H9 (cell line): ENCODE results near the gene SERPINE2. TPM values are rescaled to one million over a fixed set of nuclear protein-coding genes. Genes with fewer than 3 reads are reported as not detected.

Source experiments
- DNase-seq: peaks from one replicate; pipeline ENCODE4 v3.0.0-alpha.2; 2017
- H2AFZ ChIP-seq: one replicate; pipeline ENCODE4 v1.6.1; 2013; ENCODE audit warnings: mild to moderate bottlenecking, low read length, control low read depth, moderate library complexity
- H2AK5ac ChIP-seq: 2 replicates; pipeline ENCODE4 v1.6.1; 2013; ENCODE audit warnings: low read length, control low read depth, mixed read lengths; ENCODE audit not compliant: insufficient read length
- H2BK120ac ChIP-seq: one replicate; pipeline ENCODE4 v1.6.1; 2013; ENCODE audit warnings: low read depth, mild to moderate bottlenecking, low read length, control low read depth, inconsistent platforms; ENCODE audit not compliant: poor library complexity, severe bottlenecking
- H2BK12ac ChIP-seq: 2 replicates; pipeline ENCODE4 v1.6.1; 2013; ENCODE audit warnings: low read length, control low read depth, mixed read lengths, low read depth; ENCODE audit not compliant: insufficient read length
- H2BK15ac ChIP-seq: 2 replicates; pipeline ENCODE4 v1.6.1; 2013; ENCODE audit warnings: low read depth, low read length, control low read depth
- H2BK20ac ChIP-seq: one replicate; pipeline ENCODE4 v1.6.1; 2013; ENCODE audit warnings: low read depth, mild to moderate bottlenecking, low read length, control low read depth, inconsistent platforms; ENCODE audit not compliant: poor library complexity, severe bottlenecking
- H2BK5ac ChIP-seq: 2 replicates; pipeline ENCODE4 v1.6.1; 2013; ENCODE audit warnings: low read length, control low read depth, mixed read lengths; ENCODE audit not compliant: insufficient read length
- H3K14ac ChIP-seq: 2 replicates; pipeline ENCODE4 v1.6.1; 2013; ENCODE audit warnings: low read length, control low read depth; ENCODE audit not compliant: insufficient read depth
- H3K18ac ChIP-seq: 2 replicates; pipeline ENCODE4 v1.6.1; 2013; ENCODE audit warnings: low read depth, mild to moderate bottlenecking, mixed read lengths, low read length, control low read depth; ENCODE audit not compliant: insufficient read length
- H3K23ac ChIP-seq: 2 replicates; pipeline ENCODE4 v1.6.1; 2013; ENCODE audit warnings: low read length, control low read depth, mixed read lengths, low read depth; ENCODE audit not compliant: insufficient read length
- H3K23me2 ChIP-seq: 2 replicates; pipeline ENCODE4 v1.6.1; 2013; ENCODE audit warnings: low read depth, mild to moderate bottlenecking, mixed read lengths, low read length, control low read depth; ENCODE audit not compliant: insufficient read length, poor library complexity, severe bottlenecking
- H3K27ac ChIP-seq: 2 replicates; pipeline ENCODE4 v1.5.1; 2013; ENCODE audit warnings: low read length, control low read depth, mixed read lengths, low read depth; ENCODE audit not compliant: insufficient read length
- H3K27me3 ChIP-seq: 2 replicates; pipeline ENCODE4 v1.6.1; 2013; ENCODE audit warnings: low read length, control low read depth, inconsistent platforms; ENCODE audit not compliant: insufficient read depth
- H3K4ac ChIP-seq: 2 replicates; pipeline ENCODE4 v1.6.1; 2013; ENCODE audit warnings: low read depth, mild to moderate bottlenecking, control low read depth, inconsistent platforms, low read length, moderate library complexity
- H3K4me1 ChIP-seq: 2 replicates; pipeline ENCODE4 v1.6.1; 2013; ENCODE audit warnings: low read length, control low read depth, inconsistent platforms; ENCODE audit not compliant: insufficient read depth
- H3K4me2 ChIP-seq: 2 replicates; pipeline ENCODE4 v1.6.1; 2013; ENCODE audit warnings: low read length, control low read depth, mixed read lengths; ENCODE audit not compliant: insufficient read length, insufficient read depth
- H3K56ac ChIP-seq: 2 replicates; pipeline ENCODE4 v1.6.1; 2013; ENCODE audit warnings: low read depth, mild to moderate bottlenecking, mixed read lengths, low read length, control low read depth; ENCODE audit not compliant: insufficient read length
- H3K79me1 ChIP-seq: 2 replicates; pipeline ENCODE4 v1.6.1; 2013; ENCODE audit warnings: low read depth, mild to moderate bottlenecking, moderate library complexity, low read length, control low read depth, inconsistent platforms; ENCODE audit not compliant: insufficient read depth, poor library complexity, severe bottlenecking
- H3K79me2 ChIP-seq: 2 replicates; pipeline ENCODE4 v1.6.1; 2013; ENCODE audit warnings: low read length, control low read depth, inconsistent platforms; ENCODE audit not compliant: insufficient read depth
- H3K9ac ChIP-seq: 2 replicates; pipeline ENCODE4 v1.6.1; 2013; ENCODE audit warnings: low read length, control low read depth, mixed read lengths; ENCODE audit not compliant: insufficient read length; ENCODE audit errors: extremely low read depth
- H3K9me3 ChIP-seq: one replicate; pipeline ENCODE4 v1.6.1; 2013; ENCODE audit warnings: low read depth, low read length, inconsistent platforms; ENCODE audit not compliant: control insufficient read depth
- H3T11ph ChIP-seq: one replicate; pipeline ENCODE4 v1.6.1; 2013; ENCODE audit warnings: mild to moderate bottlenecking, low read length, control low read depth, inconsistent platforms
- H4K20me1 ChIP-seq: one replicate; pipeline ENCODE4 v1.6.1; 2013; ENCODE audit not compliant: control insufficient read depth, insufficient read length, insufficient read depth
- H4K5ac ChIP-seq: 2 replicates; pipeline ENCODE4 v1.6.1; 2013; ENCODE audit warnings: low read depth, mild to moderate bottlenecking, mixed read lengths, low read length, control low read depth; ENCODE audit not compliant: insufficient read length
- H4K8ac ChIP-seq: replicated peaks from 2 replicates; pipeline ENCODE4 v1.6.1; 2013; ENCODE audit warnings: low read length, control low read depth, mixed read lengths, low read depth; ENCODE audit not compliant: insufficient read length
- H4K91ac ChIP-seq: 2 replicates; pipeline ENCODE4 v1.6.1; 2013; ENCODE audit warnings: low read depth, mild to moderate bottlenecking, moderate library complexity, mixed read lengths, low read length, control low read depth; ENCODE audit not compliant: insufficient read length
- H3K27ac Mint-ChIP-seq, 3 experiments: 2 replicates in 2 of 3; 3 replicates in 1 of 3; pipeline ENCODE4 v1.8.0; 2020 to 2021; ENCODE audit warnings: mixed read lengths in 3 of 3, mild to moderate bottlenecking in 1 of 3, moderate library complexity in 1 of 3
- H3K27me3 Mint-ChIP-seq: 2 replicates; pipeline ENCODE4 v1.8.0; 2021; ENCODE audit warnings: low read depth, mild to moderate bottlenecking, moderate library complexity, mixed read lengths
- H3K36me3 Mint-ChIP-seq, 3 experiments: 2 replicates in 2 of 3; 3 replicates in 1 of 3; pipeline ENCODE4 v1.8.0; 2020 to 2021; ENCODE audit warnings: low read depth in 3 of 3, mixed read lengths in 3 of 3; ENCODE audit not compliant: insufficient read depth in 1 of 3
- H3K4me1 Mint-ChIP-seq, 2 experiments: 2 replicates each; pipeline ENCODE4 v1.8.0; 2020; ENCODE audit warnings: mixed read lengths in 2 of 2
- H3K4me3 Mint-ChIP-seq, 2 experiments: 2 replicates in 1 of 2; 3 replicates in 1 of 2; pipeline ENCODE4 v1.8.0; 2020 to 2021; ENCODE audit warnings: mild to moderate bottlenecking in 2 of 2, mixed read lengths in 2 of 2, moderate library complexity in 1 of 2
- H3K9me3 Mint-ChIP-seq, 2 experiments: 2 replicates in 1 of 2; 3 replicates in 1 of 2; pipeline ENCODE4 v1.8.0; 2020; ENCODE audit warnings: mild to moderate bottlenecking in 2 of 2, mixed read lengths in 2 of 2, moderate library complexity in 1 of 2
- CTCF ChIP-seq: fragments of 200-600 bp; sonication (generic); conservative IDR thresholded peaks from 3 replicates; pipeline ENCODE4 v1.8.0; 2021; ENCODE audit warnings: antibody characterized with exemption, mild to moderate bottlenecking
- WGBS: extraction: QIAGEN DNeasy Blood & Tissue Kit; methylation state at CpG from one replicate; pipeline ENCODE4 v1.1.7; 2013; ENCODE audit warnings: missing lambda C conversion rate, low lambda C conversion rate, mixed read lengths; ENCODE audit not compliant: insufficient read length; ENCODE audit errors: extremely low coverage; 5-methylcytosine and 5-hydroxymethylcytosine counted together
- total RNA-seq: library from RNA; stranded (reverse); gene quantifications from 2 replicates; pipeline ENCODE4 v1.2.1, GENCODE V29; 2021

Gene SERPINE2
- total RNA-seq, 1 experiment from 2014 or later = 40.0 TPM

GRCh38 chr2:223957092-223957851 lies 81.8 kb downstream of the SERPINE2 start, which contains the start of gene MRPL44:
Gene MRPL44, plus strand, starts transcription at chr2:223957463. Its CDS starts 10 bp downstream, at chr2:223957473.
- Mint-ChIP-seq H3K4me1 (peaks cover 37 to 52% of the 10 kb centered on the region in 2 experiments), H3K4me3 (peak within 1 kb of the TSS; percentile 95), H3K27ac (peak within 1 kb of the TSS; percentile 91 to 99 (median 99)), H3K36me3 (peaks cover 10 to 31% (median 24%) of the 10 kb centered on the region in 3 experiments; a peak in 6 of 7 replicates), H3K27me3 (peaks cover 3% of the 10 kb centered on the region), H3K9me3 (no peaks in the 10 kb centered on the region)
- Histone ChIP-seq H2BK20ac (no peak within 1 kb of the TSS), H4K5ac (peak within 1 kb of the TSS; percentile 80), H2AFZ (peak within 1 kb of the TSS; percentile 90), H3K14ac (peak within 1 kb of the TSS; percentile 94), H2BK12ac (no peak within 1 kb of the TSS), H3K79me2 (peaks cover 30% of the 10 kb centered on the region; the same call in 1 of the 2 replicates), H3K23ac (no peak within 1 kb of the TSS), H3K23me2 (no peaks in the 10 kb centered on the region), H3K27ac (no peak within 1 kb of the TSS), H2AK5ac (no peak within 1 kb of the TSS), H3K27me3 (no peaks in the 10 kb centered on the region), H3K56ac (no peak within 1 kb of the TSS), H4K8ac (peak within 1 kb of the TSS; percentile 80), H2BK5ac (no peak within 1 kb of the TSS), H3K18ac (peak within 1 kb of the TSS; percentile 95), H3K9ac (peak within 1 kb of the TSS; percentile 94), H4K20me1 (no peaks in the 10 kb centered on the region), H3T11ph (no peak within 1 kb of the TSS), H2BK120ac (no peak within 1 kb of the TSS), H3K4ac (no peak within 1 kb of the TSS), H3K9me3 (no peaks in the 10 kb centered on the region), H2BK15ac (0 out of 2 replicates have a peak within 1 kb of the TSS, but pooled peaks have one; percentile 33), H3K4me1 (peaks cover 4% of the 10 kb centered on the region; the same call in 1 of the 2 replicates), H3K4me2 (peak within 1 kb of the TSS; percentile 82), H3K79me1 (no peaks in the 10 kb centered on the region), H4K91ac (no peak within 1 kb of the TSS)
- TF ChIP-seq CTCF = no peak
- DNase-seq = peak; percentile 94
- no CpG with 5 or more reads among the region's 65 CpGs for WGBS
